Pancreas (tissue), 10 donors: ENCODE data around the gene EPHA8. TPM values are rescaled to one million over a fixed set of nuclear protein-coding genes. Genes with fewer than 3 reads are reported as not detected.
A peak's percentile ranks its signal among the peaks of the same experiment; 100 is the strongest.

ENCODE experiments used
- ATAC-seq, 4 donors: fragments of 200-7000 bp; cut with Tn5 transposase; one replicate each; pipeline versions ENCODE4 v1.8.0 to v1.9.1; 2020; ENCODE audit warnings: mild to moderate bottlenecking in 4 of 4, moderate library complexity in 4 of 4
- DNase-seq, 6 donors: peaks; one replicate each; pipeline ENCODE4 v3.0.0-alpha.2; 2020
- FAIRE-seq: peaks from 2 replicates; lab custom pipeline; 2012; peaks lifted over from hg19 to GRCh38; lab: Jason Lieb, UNC
- H3K27ac ChIP-seq, 4 donors: fragments of 200-600 bp; sonication (generic); 1 replicate in 3 of 4; 2 replicates in 1 of 4; pipeline versions ENCODE4 v1.5.0 to v1.8.0; 2020
- H3K27me3 ChIP-seq, 4 donors: fragments of 200-600 bp; one replicate each; pipeline ENCODE4 v1.8.0; 2021
- H3K36me3 ChIP-seq, 3 donors: fragments of 200-600 bp; sonication (generic) in 1 of 3; one replicate each; pipeline versions ENCODE4 v1.5.0 to v1.8.0; 2020 to 2021
- H3K4me1 ChIP-seq, 3 donors: fragments of 200-600 bp; one replicate each; pipeline ENCODE4 v1.8.0; 2021
- H3K4me3 ChIP-seq, 4 donors: fragments of 200-600 bp; sonication (generic) in 2 of 4; one replicate each; pipeline versions ENCODE4 v1.5.0 to v1.8.0; 2020 to 2021
- H3K9me3 ChIP-seq, 4 donors: fragments of 200-600 bp; one replicate each; pipeline ENCODE4 v1.8.0; 2021
- CTCF ChIP-seq, 4 donors: fragments of 200-600 bp; sonication (generic) in 3 of 4; IDR thresholded peaks; one replicate each; pipeline versions ENCODE4 v1.5.0 to v1.8.0; 2021; ENCODE audit warnings: antibody characterized with exemption in 4 of 4
- WGBS, 2 donors: extraction: QIAGEN DNeasy Blood & Tissue Kit; methylation state at CpG; one replicate each; pipeline ENCODE4 v1.1.7; 2013; 5-methylcytosine and 5-hydroxymethylcytosine counted together
- intact Hi-C, 3 donors: fragments of 100-400 bp; cut with DNase I; formaldehyde crosslinking; loops; one replicate each; pipeline versions ENCODE4 v1.11.1 to v1.14.2; 2022
- polyA plus RNA-seq, 2 donors: library from polyadenylated mRNA; stranded (reverse); fragments of 200-250 nt; gene quantifications; one replicate each; pipeline ENCODE4 v1.2.3, GENCODE V29; 2013
- total RNA-seq, 6 donors: library from RNA; stranded (reverse); fragmentation: NEBNext Ultra II Directional in 4 of 6; extraction: Animal tissue kit (Norgen Biotek cat#: 25700) in 4 of 6; gene quantifications; one replicate each; pipeline versions ENCODE4 v1.2.1 to v1.2.4, GENCODE V29; 2021 to 2023
- donor health status: healthy with polysubstance abuse.
- donor health status: DM: no; HTN: no; CAD: no; lungs with moderate emphysema.
- donor health status: DM: no; HTN: no; CAD: no.
- donor health status: control.
- donor health status: control.
- donor health status: Bipolar disorder and iron deficiency.
- donor health status: DM: yes; HTN: yes; CAD: no.
- donor health status: DM: no; HTN: no; CAD: no.
- donor health status: DM: no; HTN: no; CAD: no.
- donor health status: DM: yes; HTN: yes; CAD: no.

Gene EPHA8
- total and polyA plus RNA-seq, 8 donors: 0.57 to 8.1 (median 1.2) TPM

DNA sequence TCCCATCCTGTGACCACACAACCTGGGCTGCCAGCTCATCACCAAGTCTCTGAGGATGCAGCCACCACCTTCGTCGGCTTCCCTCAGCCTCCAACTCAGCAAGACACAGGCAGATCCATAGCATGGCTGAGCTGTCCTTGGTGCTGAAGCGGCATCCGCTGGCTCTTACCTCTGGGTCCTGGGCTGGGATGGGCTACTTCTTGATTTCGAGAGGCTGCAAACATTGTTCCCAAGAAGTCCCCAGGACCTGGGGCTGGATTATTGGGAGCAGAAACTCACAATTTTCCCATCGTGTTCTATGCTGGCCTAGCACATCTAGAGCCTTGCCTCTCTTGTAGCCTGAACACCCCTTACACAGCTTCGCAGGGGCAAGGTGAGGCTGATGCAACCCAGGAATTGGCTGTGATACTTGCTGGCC lies 48.2 kb downstream of the EPHA8 start:
- no peaks in the 10 kb centered on the region for H3K9me3 ChIP-seq
- no peak overlapping the region for H3K27ac ChIP-seq
- no peaks in the 10 kb centered on the region for H3K36me3 ChIP-seq
- no peak for TF ChIP-seq CTCF (IDR thresholded peaks at IDR 0.05)
- no peaks in the 10 kb centered on the region for H3K27me3 ChIP-seq
- no peaks in the 10 kb centered on the region for H3K4me1 ChIP-seq
- 20 to 28% methylated on average over 6 to 7 of the region's 7 CpGs for WGBS, 2 donors
- FAIRE-seq (no peak), ATAC-seq (peak in 3 of 4 donors; percentile 74 to 90 (median 83)), DNase-seq (peak in 5 of 6 donors; percentile 23 to 84 (median 52))
- no peak overlapping the region for H3K4me3 ChIP-seq
- intact Hi-C loops: no loop called here

GRCh38 chr1:22612671-22613571 lies 49.6 kb downstream of the EPHA8 start:
- no peaks in the 10 kb centered on the region for H3K36me3 ChIP-seq
- no peaks in the 10 kb centered on the region for H3K27me3 ChIP-seq
- no peak for TF ChIP-seq CTCF (IDR thresholded peaks at IDR 0.05)
- peak in 2 of 4 donors; percentile 38 to 46 for ATAC-seq
- WGBS, 2 donors: 31 to 40% methylated on average over 12 of the region's 12 CpGs
- DNase-seq: no peak
- no peak for FAIRE-seq
- no peak overlapping the region for H3K27ac ChIP-seq
- no peak overlapping the region for H3K4me3 ChIP-seq
- intact Hi-C loops: no loop called here
- H3K9me3 ChIP-seq: no peaks in the 10 kb centered on the region
- H3K4me1 ChIP-seq: no peaks in the 10 kb centered on the region

GRCh38 chr1:22613572-22613918 lies 50.3 kb downstream of the EPHA8 start:
- Histone ChIP-seq H3K36me3 (no peaks in the 10 kb centered on the region), H3K4me3 (no peak overlapping the region), H3K27ac (no peak overlapping the region), H3K4me1 (no peaks in the 10 kb centered on the region), H3K9me3 (no peaks in the 10 kb centered on the region), H3K27me3 (no peaks in the 10 kb centered on the region)
- ATAC-seq: no peak
- TF ChIP-seq CTCF (IDR thresholded peaks at IDR 0.05): no peak
- 51 to 73% methylated on average over 5 of the region's 5 CpGs for WGBS, 2 donors
- DNase-seq: no peak
- intact Hi-C loops: no loop called here
- FAIRE-seq: no peak

- DNase-seq (no peak), ATAC-seq (no peak), FAIRE-seq (no peak)
- H3K27me3 ChIP-seq: no peaks in the 10 kb centered on the region
- no peak for TF ChIP-seq CTCF (IDR thresholded peaks at IDR 0.05)
- no peaks in the 10 kb centered on the region for H3K36me3 ChIP-seq
- no peaks in the 10 kb centered on the region for H3K4me1 ChIP-seq
- 49 to 61% methylated on average over 11 to 12 of the region's 12 CpGs for WGBS, 2 donors
- no peak overlapping the region for H3K27ac ChIP-seq
- intact Hi-C loops: no loop called here
- no peaks in the 10 kb centered on the region for H3K9me3 ChIP-seq
- H3K4me3 ChIP-seq: no peak overlapping the region
Observed at GRCh38 chr1:22613951-22614350, 50.7 kb downstream of the EPHA8 start.

DNA sequence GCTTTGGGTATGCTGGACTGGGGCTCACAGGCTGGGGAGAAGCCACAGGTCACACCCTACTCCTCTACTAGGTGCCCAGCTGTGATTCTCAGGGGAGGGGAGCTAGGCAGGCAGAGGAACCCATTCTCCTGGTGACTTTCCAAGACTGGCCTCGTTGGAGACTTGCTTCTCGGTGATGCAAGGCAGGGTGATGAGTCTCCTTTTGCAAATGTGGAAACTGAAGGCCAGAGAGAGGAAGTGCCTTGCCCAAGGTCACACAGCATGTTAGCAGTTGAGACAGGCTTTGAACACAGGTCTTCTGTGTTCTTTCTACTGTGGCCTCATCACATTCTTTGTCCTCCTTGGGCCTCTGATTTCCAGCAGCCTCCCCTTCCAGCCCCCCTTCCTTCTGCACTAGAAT lies 52.6 kb downstream of the EPHA8 start:
- no peak overlapping the region for H3K4me3 ChIP-seq
- no peak for DNase-seq
- intact Hi-C loops: no loop called here
- H3K9me3 ChIP-seq: no peaks in the 10 kb centered on the region
- FAIRE-seq: no peak
- 58 to 73% methylated on average over 2 of the region's 2 CpGs for WGBS, 2 donors
- no peak for TF ChIP-seq CTCF (IDR thresholded peaks at IDR 0.05)
- H3K4me1 ChIP-seq: no peaks in the 10 kb centered on the region
- H3K27ac ChIP-seq: no peak overlapping the region
- ATAC-seq: no peak
- no peaks in the 10 kb centered on the region for H3K36me3 ChIP-seq
- no peaks in the 10 kb centered on the region for H3K27me3 ChIP-seq
